SJSA1 (cell line): Measurements from ENCODE around the gene SGK1. TPM values are rescaled to one million over a fixed set of nuclear protein-coding genes. Genes with fewer than 3 reads are reported as not detected.
A peak's percentile ranks its signal among the peaks of the same experiment; 100 is the strongest.
"Not testable (repeated sequence)": the region's sequence is repeated elsewhere in the genome, so short reads cannot be mapped to it uniquely, and the experiment has no call there.

Experiments
- DNase-seq, 2 experiments: peaks; one replicate each; pipeline ENCODE4 v3.0.0-alpha.2; 2015 to 2020; ENCODE audit warnings: low spot score in 2 of 2, low read depth in 1 of 2
- H3K27ac ChIP-seq: fragments of 250-450 bp; sonication (Bioruptor Pico); 2 replicates; pipeline ENCODE4 v1.5.1; 2020; ENCODE audit warnings: mild to moderate bottlenecking, moderate library complexity
- H3K27me3 ChIP-seq: fragments of 250-450 bp; sonication (Bioruptor Pico); replicated peaks from 2 replicates; pipeline ENCODE4 v1.5.1; 2020; ENCODE audit warnings: mild to moderate bottlenecking, moderate library complexity
- H3K36me3 ChIP-seq: fragments of 250-450 bp; sonication (Bioruptor Pico); 2 replicates; pipeline ENCODE4 v1.5.1; 2020; ENCODE audit warnings: mild to moderate bottlenecking
- H3K4me1 ChIP-seq: fragments of 250-450 bp; sonication (Bioruptor Pico); replicated peaks from 2 replicates; pipeline ENCODE4 v1.6.1; 2021; ENCODE audit warnings: mild to moderate bottlenecking
- H3K4me3 ChIP-seq: fragments of 250-450 bp; sonication (Bioruptor Pico); 2 replicates; pipeline ENCODE4 v1.5.1; 2020; ENCODE audit warnings: mild to moderate bottlenecking
- H3K9me3 ChIP-seq: fragments of 250-450 bp; sonication (Bioruptor Pico); replicated peaks from 2 replicates; pipeline ENCODE4 v1.5.1; 2020; ENCODE audit warnings: mild to moderate bottlenecking
- total RNA-seq: library from RNA; depleted of rRNA; stranded (reverse); fragments of >200 nt; shearing (Covaris generic); gene quantifications from 2 replicates; pipeline ENCODE4 v1.2.3, GENCODE V29; 2014

Gene SGK1
- total RNA-seq, 1 experiment from 2014 or later = 53.9 TPM

DNA sequence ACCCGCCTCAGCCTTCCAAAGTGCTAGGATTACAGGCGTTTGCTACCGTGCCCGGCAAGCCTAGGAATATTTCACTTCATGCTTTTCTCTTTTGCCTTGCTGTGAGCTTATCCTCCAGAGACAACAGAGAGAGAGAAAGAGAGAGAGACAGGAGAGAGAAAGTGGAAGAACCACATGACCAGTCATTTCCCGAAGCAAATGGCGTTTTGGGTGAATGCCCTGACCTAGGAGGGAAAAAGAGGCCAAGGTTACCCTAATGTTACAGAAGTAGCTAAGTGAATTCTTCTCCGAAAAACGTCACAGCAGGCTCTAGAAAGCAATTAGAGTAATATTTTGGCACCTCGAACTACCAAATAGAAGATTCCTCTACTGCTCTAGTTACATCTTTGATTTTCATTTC, 9.1 kb downstream of the SGK1 start:
- Histone ChIP-seq H3K4me3 (no peak overlapping the region), H3K27ac (no peak overlapping the region), H3K27me3 (0 out of 2 replicates have a peak, but pooled peaks cover 3% of the 10 kb centered on the region), H3K4me1 (no peaks in the 10 kb centered on the region; the same call in 1 of the 2 replicates), H3K36me3 (no peaks in the 10 kb centered on the region), H3K9me3 (no peaks in the 10 kb centered on the region)
- DNase-seq = no peak

DNA sequence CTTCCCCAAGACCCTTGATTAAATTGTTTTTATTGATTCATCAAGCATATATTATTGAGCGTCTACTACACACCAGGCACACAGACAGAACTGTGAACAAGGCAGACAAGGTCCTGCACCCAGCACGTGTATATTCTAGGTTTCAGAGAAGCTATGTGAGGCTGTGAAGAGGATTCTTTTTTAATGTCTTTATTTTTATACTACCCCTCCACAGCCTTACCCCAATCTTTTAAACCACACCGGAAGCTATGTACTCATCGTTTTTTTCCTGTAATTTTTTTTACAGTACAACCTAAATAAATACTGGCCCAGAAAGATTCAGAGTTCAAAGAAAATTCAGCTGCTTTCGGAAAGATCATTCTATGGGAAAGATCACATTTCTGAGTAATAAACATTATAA, 10.0 kb downstream of the SGK1 start:
- H3K4me3 ChIP-seq = no peak overlapping the region
- H3K9me3 ChIP-seq = no peaks in the 10 kb centered on the region
- no peaks in the 10 kb centered on the region; the same call in 1 of the 2 replicates for H3K4me1 ChIP-seq
- DNase-seq = no peak
- H3K36me3 ChIP-seq = no peaks in the 10 kb centered on the region
- no peaks in the 10 kb centered on the region for H3K27me3 ChIP-seq
- H3K27ac ChIP-seq = no peak overlapping the region

DNA sequence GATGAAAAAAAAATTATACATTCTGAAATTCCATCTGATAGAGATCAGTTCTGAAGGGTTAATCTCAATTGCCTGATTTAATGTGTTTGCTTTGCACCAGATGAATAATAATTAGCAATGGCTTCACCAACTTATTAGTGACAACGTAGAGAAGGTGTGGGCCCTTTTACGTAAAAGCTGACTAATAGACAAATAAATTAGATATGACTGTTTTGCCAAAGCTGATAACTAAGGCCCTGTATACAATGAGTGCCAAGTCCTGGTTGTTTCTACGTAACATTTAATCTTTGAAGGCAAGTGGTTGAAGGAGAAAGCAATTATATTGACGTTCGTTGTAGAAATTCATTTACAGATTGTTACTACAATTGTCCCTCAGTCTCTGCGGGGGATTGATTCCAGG, 10.8 kb downstream of the SGK1 start:
- Histone ChIP-seq H3K4me1 (no peaks in the 10 kb centered on the region; the same call in 1 of the 2 replicates), H3K9me3 (no peaks in the 10 kb centered on the region), H3K27ac (no peak overlapping the region), H3K36me3 (no peaks in the 10 kb centered on the region), H3K27me3 (no peaks in the 10 kb centered on the region), H3K4me3 (no peak overlapping the region)
- no peak for DNase-seq

DNA sequence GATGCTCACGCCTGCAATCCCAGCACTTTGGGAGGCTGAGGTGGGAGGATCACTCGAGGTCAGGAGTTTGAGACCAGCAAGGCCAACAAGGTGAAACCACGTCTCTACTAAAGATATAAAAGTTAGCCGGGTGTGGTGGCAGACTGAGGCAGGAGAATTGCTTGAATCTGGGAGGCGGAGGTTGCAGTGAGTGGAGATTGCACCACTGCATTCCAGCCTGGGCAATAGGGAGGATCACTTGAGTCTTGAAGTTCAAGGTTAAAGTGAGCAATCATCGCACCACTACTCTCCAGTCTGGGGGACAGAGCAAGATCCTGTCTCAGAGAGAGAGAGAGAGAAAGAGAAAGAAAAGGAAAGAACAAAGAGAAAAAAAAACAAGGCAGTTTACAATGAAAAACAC, 13.5 kb downstream of the SGK1 start:
- H3K9me3 ChIP-seq, H3K36me3 ChIP-seq, DNase-seq, H3K27me3 ChIP-seq, H3K4me1 ChIP-seq, H3K27ac ChIP-seq, H3K4me3 ChIP-seq: not testable (repeated sequence)

DNA sequence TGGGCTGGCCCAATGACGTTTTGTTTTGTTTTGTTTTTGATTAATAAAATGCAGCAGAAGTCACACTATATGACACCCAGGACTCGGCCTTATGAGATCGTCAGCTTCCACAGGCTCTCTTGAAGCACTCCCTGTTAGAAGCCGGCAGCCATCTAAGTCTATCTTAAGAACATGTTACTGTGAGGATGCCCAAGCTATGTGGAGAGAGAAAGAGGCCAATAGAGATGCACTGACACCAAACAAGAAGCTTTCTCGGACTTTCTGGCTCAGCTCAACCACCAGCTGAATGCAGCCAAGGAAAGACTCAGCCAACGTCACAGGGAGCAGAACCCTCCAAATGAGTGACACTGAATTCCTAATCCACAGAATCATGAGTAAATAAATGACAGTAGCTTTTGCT, 14.0 kb downstream of the SGK1 start:
- Histone ChIP-seq H3K4me1 (peaks cover 4% of the 10 kb centered on the region; the same call in 1 of the 2 replicates), H3K27ac (no peak overlapping the region), H3K4me3 (no peak overlapping the region), H3K27me3 (no peaks in the 10 kb centered on the region), H3K9me3 (no peaks in the 10 kb centered on the region), H3K36me3 (no peaks in the 10 kb centered on the region)
- DNase-seq = no peak

DNA sequence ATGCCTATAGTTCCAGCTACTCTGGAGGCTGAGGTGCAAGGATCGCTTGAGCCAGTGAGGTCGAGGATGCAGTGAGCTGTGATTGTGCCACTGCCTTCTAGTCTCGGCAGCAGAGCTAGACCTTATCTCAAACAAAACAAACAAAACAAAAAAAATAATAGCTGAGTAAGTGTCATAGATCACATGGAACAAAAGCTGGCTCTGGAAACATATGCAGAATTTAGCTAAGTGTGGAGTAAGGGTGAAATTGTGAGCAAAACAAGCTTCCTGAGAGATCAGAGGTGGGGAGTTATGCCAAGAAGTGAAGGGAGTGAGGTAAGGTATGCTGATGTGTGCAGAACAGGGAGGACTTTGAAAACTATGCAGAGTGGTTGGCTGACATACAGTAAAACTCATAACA, 18.7 kb downstream of the SGK1 start:
- Histone ChIP-seq H3K27me3 (no peaks in the 10 kb centered on the region), H3K4me1 (peaks cover 19% of the 10 kb centered on the region), H3K27ac (no peak overlapping the region), H3K9me3 (no peaks in the 10 kb centered on the region), H3K4me3 (no peak overlapping the region), H3K36me3 (no peaks in the 10 kb centered on the region)
- DNase-seq = peak in 1 of 2 experiments; percentile 50

DNA sequence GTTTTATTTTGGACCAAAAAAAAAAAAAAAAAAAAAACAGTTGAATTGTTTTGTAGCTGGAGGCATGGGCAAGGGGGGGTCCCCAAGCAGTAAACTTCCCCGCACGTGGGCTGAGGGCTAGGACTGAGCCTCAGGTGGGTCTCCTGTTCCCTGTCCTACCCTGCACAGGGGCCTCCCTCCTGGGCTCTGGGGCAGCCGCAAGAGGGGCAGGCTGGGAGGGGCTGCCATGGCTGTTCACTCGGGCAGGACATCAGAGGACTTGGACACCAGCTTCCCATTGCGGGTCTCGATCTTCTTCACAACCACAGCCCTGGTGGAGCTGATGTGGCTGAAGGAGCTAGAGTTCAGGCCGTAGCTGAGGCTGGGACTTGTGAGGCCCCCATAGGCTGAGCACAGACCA, 21.1 kb downstream of the SGK1 start:
- no peaks in the 10 kb centered on the region for H3K36me3 ChIP-seq
- no peak overlapping the region for H3K4me3 ChIP-seq
- DNase-seq = no peak
- no peaks in the 10 kb centered on the region for H3K9me3 ChIP-seq
- H3K27me3 ChIP-seq = no peaks in the 10 kb centered on the region
- H3K27ac ChIP-seq = no peak overlapping the region
- H3K4me1 ChIP-seq = peaks cover 19% of the 10 kb centered on the region

DNA sequence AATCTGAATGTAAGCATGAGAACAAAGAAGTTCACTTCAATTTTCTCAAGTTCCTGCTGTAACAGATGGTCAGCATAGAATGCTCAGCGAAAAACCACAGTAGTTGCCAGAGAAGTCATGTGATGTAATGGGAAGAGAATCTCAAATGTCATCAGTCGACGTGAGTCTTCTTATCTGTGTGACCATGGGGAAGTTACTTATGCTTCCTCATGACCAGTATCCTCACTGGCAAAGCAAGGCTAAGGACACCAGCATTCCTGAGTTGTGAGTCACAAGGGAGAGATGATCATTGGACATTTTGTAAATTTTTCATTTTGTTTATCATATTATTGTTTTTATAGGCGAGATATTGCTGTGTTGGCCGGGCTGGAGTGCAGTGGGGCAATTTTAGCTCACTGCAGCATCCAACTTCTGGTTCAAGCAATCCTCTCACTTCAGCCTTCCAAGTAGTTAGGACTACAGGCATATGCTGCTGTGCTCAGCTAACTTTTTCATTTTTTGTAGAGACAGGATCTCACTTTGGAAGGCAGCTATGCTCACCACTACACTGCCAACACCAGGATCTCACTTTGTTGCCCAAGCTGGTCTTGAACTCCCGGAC, 21.9 kb downstream of the SGK1 start:
- Histone ChIP-seq H3K9me3 (no peaks in the 10 kb centered on the region), H3K36me3 (no peaks in the 10 kb centered on the region), H3K27ac (peak overlapping the region; percentile 76), H3K4me1 (peaks cover 19% of the 10 kb centered on the region), H3K4me3 (no peak overlapping the region), H3K27me3 (no peaks in the 10 kb centered on the region)
- peak; percentile 84 to 93 for DNase-seq

DNA sequence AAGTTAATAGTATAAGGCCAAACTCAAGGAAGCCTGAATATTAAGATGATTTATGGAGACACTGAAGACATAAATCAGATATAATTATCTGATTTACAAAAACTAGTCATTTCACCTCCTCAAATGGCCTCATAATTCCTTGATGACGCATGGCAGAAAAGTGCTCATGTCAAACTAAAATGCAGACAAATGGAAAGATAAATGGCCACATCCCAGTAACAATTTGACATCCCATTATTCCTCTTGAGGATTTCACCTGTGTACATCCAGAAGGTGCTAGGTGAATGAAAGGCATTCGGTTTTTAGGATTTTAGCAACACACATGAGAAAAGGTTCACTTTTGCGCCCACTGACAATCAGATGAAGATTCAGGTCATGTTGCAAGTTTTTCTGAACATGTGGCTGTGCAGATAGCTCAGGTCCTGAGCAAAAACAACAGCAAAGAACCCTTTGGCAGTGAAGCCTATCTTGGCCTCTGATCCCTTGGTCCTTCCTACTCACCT, 24.2 kb downstream of the SGK1 start:
- Histone ChIP-seq H3K27ac (no peak overlapping the region), H3K9me3 (no peaks in the 10 kb centered on the region), H3K27me3 (no peaks in the 10 kb centered on the region), H3K4me1 (peaks cover 21% of the 10 kb centered on the region), H3K36me3 (no peaks in the 10 kb centered on the region), H3K4me3 (no peak overlapping the region)
- DNase-seq = no peak

DNA sequence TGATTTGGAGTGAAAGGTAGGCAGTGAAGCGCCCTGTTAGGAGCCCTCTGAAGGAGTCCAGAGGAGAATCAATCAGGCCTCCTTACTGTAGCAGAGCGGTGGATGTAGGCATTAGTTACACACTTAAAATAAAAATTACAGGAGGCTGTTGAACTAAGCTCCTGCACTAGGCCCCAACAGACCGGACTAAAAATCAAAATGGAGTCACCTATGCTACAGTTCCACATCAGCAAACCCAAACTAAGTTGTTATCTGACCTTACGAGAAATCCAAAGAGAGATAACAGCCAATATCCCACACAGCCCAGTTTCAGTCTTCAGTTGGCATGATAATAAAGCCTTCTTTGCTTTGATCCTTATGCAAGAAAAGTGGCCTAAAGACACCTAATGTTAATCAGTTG, 26.8 kb downstream of the SGK1 start:
- H3K27ac ChIP-seq = no peak overlapping the region
- no peak for DNase-seq
- no peaks in the 10 kb centered on the region for H3K36me3 ChIP-seq
- H3K9me3 ChIP-seq = no peaks in the 10 kb centered on the region
- H3K4me3 ChIP-seq = no peak overlapping the region
- H3K27me3 ChIP-seq = no peaks in the 10 kb centered on the region
- peaks cover 29% of the 10 kb centered on the region for H3K4me1 ChIP-seq

DNA sequence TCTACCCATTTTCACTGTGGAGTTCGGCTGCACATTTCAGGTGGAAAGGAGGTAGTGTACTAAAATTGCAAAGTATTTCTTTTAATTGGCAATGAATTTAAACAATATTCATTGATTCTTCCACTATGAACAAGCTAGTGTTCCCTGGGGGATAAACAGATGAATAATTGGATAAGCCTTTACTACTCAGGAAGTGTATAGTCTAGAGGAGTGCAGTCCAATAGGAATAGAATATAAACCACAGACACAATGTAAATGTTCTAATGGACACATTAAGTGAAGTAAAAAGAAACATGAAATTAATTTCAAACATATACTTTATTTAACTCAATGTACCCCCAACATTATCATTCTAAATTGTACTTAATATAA, 28.7 kb downstream of the SGK1 start:
- H3K4me3 ChIP-seq = no peak overlapping the region
- peak overlapping the region; percentile 72 for H3K27ac ChIP-seq
- no peaks in the 10 kb centered on the region for H3K9me3 ChIP-seq
- DNase-seq = no peak
- H3K4me1 ChIP-seq = peaks cover 17% of the 10 kb centered on the region
- no peaks in the 10 kb centered on the region for H3K36me3 ChIP-seq
- H3K27me3 ChIP-seq = no peaks in the 10 kb centered on the region

DNA sequence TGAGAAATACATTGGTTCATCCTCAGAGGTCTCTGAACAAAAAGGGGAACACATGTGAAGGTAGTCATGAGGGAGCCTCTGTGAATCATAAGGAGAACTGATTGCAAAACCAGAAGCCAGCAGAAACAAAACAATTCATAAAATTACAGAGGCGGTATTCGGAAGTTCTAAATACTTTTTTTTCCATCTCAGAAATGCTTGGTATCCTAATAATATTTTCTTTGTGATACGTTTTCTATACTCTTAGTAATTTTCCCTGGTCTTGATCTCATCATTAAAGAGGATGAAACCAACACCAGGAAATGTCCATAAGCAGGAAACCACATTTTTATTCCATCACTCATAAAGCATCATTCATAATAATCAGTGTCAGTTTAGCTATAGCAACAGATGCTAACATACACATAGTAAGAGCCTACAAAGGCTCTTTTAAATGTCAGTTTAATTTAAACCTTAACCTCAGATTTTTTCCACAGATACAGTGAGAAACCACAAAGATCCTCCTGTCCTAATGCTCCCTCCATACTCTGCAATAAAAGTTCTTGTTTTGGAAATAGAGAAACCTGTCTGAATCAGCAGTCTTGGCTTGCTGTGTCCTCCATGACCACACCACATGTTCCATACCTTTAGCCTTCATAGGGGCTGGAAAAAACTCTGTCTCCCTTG, 29.2 kb downstream of the SGK1 start:
- DNase-seq = peak in 1 of 2 experiments; percentile 57
- H3K27ac ChIP-seq = peak overlapping the region; percentile 72
- H3K27me3 ChIP-seq = no peaks in the 10 kb centered on the region
- H3K36me3 ChIP-seq = no peaks in the 10 kb centered on the region
- H3K4me1 ChIP-seq = peaks cover 17% of the 10 kb centered on the region
- H3K9me3 ChIP-seq = no peaks in the 10 kb centered on the region
- no peak overlapping the region for H3K4me3 ChIP-seq

DNA sequence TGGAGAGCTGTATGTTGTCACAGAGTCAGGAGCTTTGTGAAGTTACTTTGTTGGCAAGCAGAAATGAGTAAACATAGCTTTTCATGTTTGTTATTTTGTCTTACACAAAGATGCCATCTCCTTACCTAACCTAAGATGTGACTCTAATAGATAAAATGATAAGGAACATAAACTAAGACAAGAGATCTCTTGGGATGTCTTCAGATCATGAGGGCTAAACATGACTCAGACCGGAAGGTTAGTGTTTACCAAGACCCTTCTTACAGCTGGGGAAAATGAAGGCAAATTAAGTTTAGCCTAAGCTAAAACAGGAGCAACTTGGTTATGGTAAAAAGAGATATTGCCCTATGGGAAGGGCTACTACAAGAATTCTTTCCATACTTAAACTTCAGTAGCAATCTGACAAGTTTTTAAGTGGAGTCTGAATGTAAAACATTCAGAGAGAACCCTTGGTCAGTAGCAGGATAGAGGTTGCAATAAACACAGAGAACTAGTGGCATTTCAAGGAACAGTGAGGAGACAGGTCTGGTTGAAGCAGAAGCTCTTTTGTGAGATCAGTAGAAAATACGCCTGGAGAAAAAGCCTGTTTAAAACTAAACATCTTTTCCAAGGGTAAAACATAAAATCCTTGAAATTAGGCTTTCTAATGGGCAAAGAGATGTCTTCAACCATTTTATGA, 29.9 kb downstream of the SGK1 start:
- no peaks in the 10 kb centered on the region for H3K27me3 ChIP-seq
- peak in 1 of 2 experiments; percentile 51 for DNase-seq
- H3K27ac ChIP-seq = peak overlapping the region; percentile 72
- H3K4me1 ChIP-seq = peaks cover 17% of the 10 kb centered on the region
- H3K36me3 ChIP-seq = no peaks in the 10 kb centered on the region
- H3K9me3 ChIP-seq = no peaks in the 10 kb centered on the region
- H3K4me3 ChIP-seq = no peak overlapping the region

DNA sequence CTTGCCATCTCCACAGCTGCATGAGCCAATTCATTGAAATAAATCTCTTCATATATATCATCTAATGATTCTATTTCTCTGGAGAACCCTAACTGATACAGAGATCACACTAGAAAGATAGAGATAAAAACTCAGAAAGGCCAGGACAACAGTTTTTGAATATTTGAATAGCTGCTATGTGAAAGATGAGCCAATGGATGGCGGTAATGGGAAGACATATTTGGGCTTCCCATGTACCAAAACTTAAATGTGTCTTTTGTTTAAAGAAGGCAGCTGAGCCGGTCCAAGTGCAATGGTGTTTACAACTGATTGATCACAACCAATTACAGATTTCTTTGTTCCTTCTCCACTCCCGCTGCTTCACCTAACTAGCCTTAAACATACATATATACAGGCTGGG, 35.1 kb downstream of the SGK1 start:
- Histone ChIP-seq H3K4me3 (no peak overlapping the region), H3K9me3 (no peaks in the 10 kb centered on the region), H3K27me3 (no peaks in the 10 kb centered on the region), H3K4me1 (peaks cover 10% of the 10 kb centered on the region), H3K27ac (no peak overlapping the region), H3K36me3 (no peaks in the 10 kb centered on the region)
- DNase-seq = no peak
